ENCODE measurements around the gene ADIG. TPM values are rescaled to one million over a fixed set of nuclear protein-coding genes. Genes with fewer than 3 reads are reported as not detected.

Gene ADIG
- total RNA-seq, 4 donors from 2014 or later: not detected

GRCh38 chr20:38583306-38583705 lies 2.3 kb downstream of the ADIG start:
- no peaks in the 10 kb centered on the region for H3K9me3 ChIP-seq
- no peaks in the 10 kb centered on the region for H3K4me1 ChIP-seq
- 93 to 96% methylated on average over 4 of the region's 4 CpGs for WGBS, 2 donors
- no peak for DNase-seq (ENCODE audit: low spot score in 2 of 2)
- no peak overlapping the region for H3K4me3 ChIP-seq
- no peaks in the 10 kb centered on the region for H3K27me3 ChIP-seq
- TF ChIP-seq POLR2A (IDR thresholded peaks at IDR 0.05) (no peak), EP300 (IDR thresholded peaks at IDR 0.05) (no peak), CTCF (IDR thresholded peaks at IDR 0.05) (no peak)
- no peaks in the 10 kb centered on the region for H3K36me3 ChIP-seq
- no peak overlapping the region for H3K27ac ChIP-seq

- Histone ChIP-seq H3K9me3 (no peaks in the 10 kb centered on the region), H3K4me1 (no peaks in the 10 kb centered on the region), H3K4me3 (no peak overlapping the region), H3K36me3 (no peaks in the 10 kb centered on the region), H3K27ac (no peak overlapping the region), H3K27me3 (no peaks in the 10 kb centered on the region)
- no peak for TF ChIP-seq EP300 (IDR thresholded peaks at IDR 0.05)
- no peak for TF ChIP-seq CTCF (IDR thresholded peaks at IDR 0.05)
- no peak for TF ChIP-seq POLR2A (IDR thresholded peaks at IDR 0.05)
- DNase-seq (ENCODE audit: low spot score in 2 of 2): no peak
- 45 to 46% methylated on average over 7 of the region's 7 CpGs for WGBS, 2 donors
Measured at GRCh38 chr20:38584099-38584763, 3.2 kb downstream of the ADIG start.

- Histone ChIP-seq H3K27me3 (peaks cover 0 to 1% of the 10 kb centered on the region in 2 donors), H3K9me3 (no peaks in the 10 kb centered on the region), H3K4me1 (no peaks in the 10 kb centered on the region), H3K27ac (no peak overlapping the region), H3K4me3 (no peak overlapping the region), H3K36me3 (no peaks in the 10 kb centered on the region)
- TF ChIP-seq EP300 (IDR thresholded peaks at IDR 0.05) (no peak), CTCF (IDR thresholded peaks at IDR 0.05) (no peak), POLR2A (IDR thresholded peaks at IDR 0.05) (no peak)
- 79% methylated on average over 10 of the region's 10 CpGs for WGBS, 2 donors
- DNase-seq (ENCODE audit: low spot score in 2 of 2): no peak
Measured at GRCh38 chr20:38585404-38586180, 4.6 kb downstream of the ADIG start.

GRCh38 chr20:38586181-38586525 lies 5.2 kb downstream of the ADIG start:
- TF ChIP-seq CTCF (IDR thresholded peaks at IDR 0.05) (no peak), POLR2A (IDR thresholded peaks at IDR 0.05) (no peak), EP300 (IDR thresholded peaks at IDR 0.05) (no peak)
- Histone ChIP-seq H3K27me3 (peaks cover 0 to 6% of the 10 kb centered on the region in 2 donors), H3K9me3 (no peaks in the 10 kb centered on the region), H3K27ac (no peak overlapping the region), H3K4me3 (no peak overlapping the region), H3K4me1 (no peaks in the 10 kb centered on the region), H3K36me3 (no peaks in the 10 kb centered on the region)
- DNase-seq (ENCODE audit: low spot score in 2 of 2): no peak
- 52 to 68% methylated on average over 3 of the region's 3 CpGs for WGBS, 2 donors

DNA sequence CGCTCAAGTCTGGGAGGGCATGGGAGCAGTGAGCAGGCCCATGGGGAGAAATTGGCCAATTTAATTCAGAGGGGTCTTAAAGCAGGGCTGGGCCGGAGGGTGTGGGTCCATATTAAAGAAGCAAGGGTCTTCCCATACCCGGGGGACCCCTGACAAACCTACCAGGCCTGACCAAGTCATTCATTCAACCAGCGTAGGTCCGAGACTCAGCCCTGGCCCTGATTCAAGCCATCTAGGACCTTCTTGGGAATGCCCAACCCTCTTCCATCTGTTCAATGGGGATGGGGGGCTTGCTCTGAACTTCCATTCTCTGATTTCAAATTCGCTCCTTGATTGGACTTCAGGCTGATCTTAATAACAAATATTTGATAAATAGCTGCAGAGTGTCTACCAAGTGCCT lies 7.3 kb downstream of the ADIG start:
- WGBS, 2 donors: 85 to 89% methylated on average over 6 of the region's 6 CpGs
- Histone ChIP-seq H3K4me3 (no peak overlapping the region), H3K27me3 (peaks cover 0 to 9% of the 10 kb centered on the region in 2 donors), H3K9me3 (no peaks in the 10 kb centered on the region), H3K27ac (no peak overlapping the region), H3K36me3 (no peaks in the 10 kb centered on the region), H3K4me1 (no peaks in the 10 kb centered on the region)
- DNase-seq (ENCODE audit: low spot score in 2 of 2): no peak
- TF ChIP-seq POLR2A (IDR thresholded peaks at IDR 0.05): no peak
